GM19023 (cell line): Measurements from ENCODE around the gene GNB5.
A peak's percentile ranks its signal among the peaks of the same experiment; 100 is the strongest.

Experiments
- ATAC-seq: cut with Tn5 transposase; IDR thresholded peaks from one replicate; pipeline ENCODE4 v1.9.1; 2021; ENCODE audit warnings: mild to moderate bottlenecking, moderate library complexity; ENCODE audit not compliant: unreplicated experiment

Gene GNB5

GRCh38 chr15:52115598-52116427 lies 75.4 kb downstream of the GNB5 start:
- ATAC-seq, result no peak

DNA sequence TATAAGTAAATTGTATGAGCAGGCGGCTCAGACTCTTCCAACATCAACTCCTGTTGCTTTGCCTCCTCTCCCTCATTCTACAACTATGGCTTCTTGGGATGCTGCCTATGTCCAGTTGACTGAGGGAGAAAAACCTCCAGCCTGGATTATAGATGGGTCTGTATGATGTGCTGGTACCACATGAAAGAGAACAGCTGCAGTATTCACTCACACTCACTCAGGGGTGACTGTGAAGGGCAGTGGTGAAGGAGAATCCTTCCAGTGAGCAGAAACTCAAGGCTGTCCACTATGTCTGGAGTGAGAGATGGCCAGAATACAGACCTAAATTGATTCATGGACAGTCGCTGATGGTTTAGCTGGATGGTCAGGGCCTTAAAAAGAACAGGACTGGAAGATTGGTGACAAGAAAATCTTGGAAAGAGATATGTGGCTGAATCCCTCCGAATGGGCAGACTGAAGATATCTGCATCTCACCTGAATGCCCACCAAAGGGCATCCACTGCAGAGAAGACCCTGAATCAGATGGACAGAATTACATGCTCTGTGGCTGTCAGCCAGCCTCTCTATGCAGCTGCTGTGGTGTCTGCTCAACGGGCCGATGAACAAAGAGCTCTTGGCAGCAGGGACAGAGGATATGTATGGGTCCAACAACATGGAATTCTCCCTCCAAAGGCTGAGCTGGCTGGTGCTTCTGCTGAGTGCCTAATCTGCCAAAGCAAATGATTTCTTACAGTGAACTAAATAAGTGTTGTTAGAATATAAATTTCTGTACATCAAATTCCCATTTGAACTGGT lies 76.7 kb downstream of the GNB5 start:
- ATAC-seq, result no peak

DNA sequence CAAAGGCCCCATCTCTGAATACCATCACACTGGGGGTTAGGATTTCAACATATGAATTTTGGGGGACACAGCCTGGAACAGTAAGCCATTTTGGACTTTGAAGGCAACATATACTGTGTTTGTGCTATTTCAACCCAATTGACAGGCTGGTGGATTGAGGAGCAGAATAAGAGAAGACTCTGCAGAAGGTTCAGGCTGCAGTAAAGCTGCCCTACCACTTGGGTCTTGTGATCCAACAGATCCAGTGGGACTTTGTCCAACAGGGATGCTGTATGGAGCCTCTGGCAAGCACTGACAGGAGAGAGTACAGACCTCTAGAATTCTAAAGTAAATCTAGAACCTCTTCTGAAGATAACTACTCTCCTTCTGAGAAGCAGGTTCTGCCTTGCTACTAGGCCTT lies 77.5 kb downstream of the GNB5 start:
- ATAC-seq, result no peak

DNA sequence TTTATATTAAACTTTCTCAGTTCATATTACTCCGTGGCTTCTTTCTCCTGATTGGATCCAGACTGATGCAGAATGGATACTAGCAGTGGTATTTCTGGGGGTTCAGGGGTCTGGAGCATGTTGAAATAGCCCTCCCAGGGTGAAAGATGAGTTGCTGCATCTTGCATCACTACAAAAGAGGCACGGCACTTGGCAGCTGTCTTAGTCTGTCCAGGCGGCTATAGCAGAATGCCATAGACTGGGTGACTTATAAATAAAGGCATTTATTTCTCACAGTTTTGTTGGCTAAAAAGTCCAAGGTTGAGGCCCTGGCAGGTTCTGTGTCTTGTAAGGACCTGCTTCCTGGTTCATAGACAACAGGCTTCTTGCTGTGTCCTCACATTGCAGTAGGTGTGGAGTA lies 78.0 kb downstream of the GNB5 start:
- ATAC-seq, result no peak

DNA sequence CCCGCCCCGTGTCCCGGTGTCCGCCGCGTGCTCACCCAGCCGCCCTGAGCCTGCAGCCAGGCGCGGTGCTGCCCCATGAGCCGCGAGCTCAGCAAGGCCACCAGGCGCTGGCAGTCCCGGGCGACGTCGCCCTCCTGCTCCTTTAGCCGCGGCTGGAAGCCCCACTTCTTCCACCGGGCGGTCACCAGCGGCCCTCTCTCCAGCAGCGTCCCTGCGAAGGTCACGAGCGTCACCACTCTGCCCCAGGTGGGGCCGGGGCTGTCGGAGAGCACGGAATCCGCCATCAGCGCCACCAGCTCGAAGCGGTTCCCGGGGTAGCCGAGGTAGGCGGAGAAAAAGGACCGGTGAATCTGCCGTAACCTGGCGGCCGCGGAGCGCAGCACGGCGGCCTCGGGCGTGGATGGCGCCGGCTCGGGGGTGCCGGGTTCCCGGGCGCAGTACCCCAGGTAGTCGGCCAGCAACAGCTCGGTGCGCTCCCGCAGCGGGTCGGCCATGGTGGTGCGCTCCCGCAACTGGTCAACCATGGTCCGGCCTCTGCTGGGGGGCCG lies 78.9 kb downstream of the GNB5 start:
- no peak for ATAC-seq

- ATAC-seq, result no peak
Observed at GRCh38 chr15:52111517-52112202, 79.5 kb downstream of the GNB5 start.

GRCh38 chr15:52109559-52110451 lies 81.4 kb downstream of the GNB5 start:
- peak; percentile 49 for ATAC-seq

- ATAC-seq, result no peak
Observed at GRCh38 chr15:52107238-52107637, 84.0 kb downstream of the GNB5 start.

DNA sequence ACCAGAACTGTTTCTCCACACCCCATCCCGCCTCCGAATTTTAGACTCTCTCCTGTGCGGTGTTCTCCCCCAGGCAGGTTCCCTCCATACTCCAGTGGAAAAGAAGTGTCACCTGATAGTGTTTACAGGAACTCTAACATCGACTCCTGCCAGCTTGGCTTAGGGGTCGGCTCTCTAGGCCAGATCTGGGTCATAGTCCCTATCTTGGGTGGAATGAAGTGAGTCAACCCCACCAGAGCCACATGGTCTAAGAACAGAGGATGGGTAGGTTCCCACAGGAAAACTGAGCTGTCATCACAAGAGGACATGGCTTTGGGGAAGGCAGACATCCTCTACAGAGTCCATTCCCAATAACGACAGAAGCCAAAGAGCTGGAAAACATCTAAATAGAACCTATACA lies 84.6 kb downstream of the GNB5 start:
- ATAC-seq, result no peak

DNA sequence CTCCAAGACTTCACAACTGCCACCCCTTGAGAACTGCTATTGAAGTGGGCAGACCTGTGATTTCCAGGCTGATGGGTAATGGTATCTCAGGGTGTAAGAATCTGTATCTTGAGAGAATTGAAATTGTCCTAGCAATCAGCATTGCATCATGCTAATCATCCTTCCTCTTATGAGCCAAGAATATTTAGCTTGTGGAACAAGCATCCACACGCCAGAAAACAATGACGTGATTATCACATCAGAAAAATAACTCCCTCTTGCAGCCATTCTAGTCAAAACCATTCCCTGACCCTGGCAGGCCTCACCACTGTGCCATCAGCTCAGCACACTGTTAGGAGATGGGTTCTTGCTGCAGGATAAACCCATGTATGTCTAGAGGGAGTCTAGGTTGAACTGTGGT lies 85.3 kb downstream of the GNB5 start:
- no peak for ATAC-seq

GRCh38 chr15:52104532-52105004 lies 86.6 kb downstream of the GNB5 start:
- ATAC-seq, result peak; percentile 38

- ATAC-seq, result peak; percentile 48
Observed at GRCh38 chr15:52103217-52104207, 87.7 kb downstream of the GNB5 start.

GRCh38 chr15:52102463-52102862 lies 88.7 kb downstream of the GNB5 start:
- no peak for ATAC-seq

- no peak for ATAC-seq
Observed at GRCh38 chr15:52101542-52102323, 89.5 kb downstream of the GNB5 start.

DNA sequence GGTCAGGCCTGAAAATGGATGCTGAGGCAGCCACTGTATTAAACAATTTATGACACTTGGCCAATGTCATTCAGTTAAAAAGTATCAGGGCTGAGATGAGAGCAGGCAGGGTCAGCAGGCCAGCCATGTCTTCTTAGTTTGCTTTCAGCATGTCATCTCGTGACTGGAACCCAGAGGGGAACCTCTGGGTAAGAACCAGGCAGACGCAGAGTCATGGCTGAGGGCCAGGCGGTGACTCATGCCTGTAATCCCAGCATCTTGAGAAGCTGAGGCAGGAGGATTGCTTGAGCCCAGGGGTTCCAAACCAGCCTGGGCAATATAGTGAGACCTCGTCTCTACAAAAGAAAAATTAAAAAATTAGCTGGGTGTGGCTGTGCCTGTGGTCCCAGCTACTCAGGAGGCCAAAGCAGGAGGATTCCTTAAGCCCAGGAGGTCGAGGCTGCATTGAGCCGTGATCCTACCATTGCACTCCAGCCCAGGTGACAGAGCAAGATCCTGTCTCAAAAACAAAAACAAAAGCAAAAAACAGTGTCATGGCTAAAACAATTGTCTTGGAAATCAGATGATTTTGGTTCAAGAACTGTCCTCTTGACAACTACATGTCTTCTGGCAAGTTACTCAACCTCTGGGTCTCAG lies 90.3 kb downstream of the GNB5 start:
- ATAC-seq, result no peak

GRCh38 chr15:52099651-52100272 lies 91.4 kb downstream of the GNB5 start:
- ATAC-seq, result no peak

GRCh38 chr15:52098323-52098722 lies 92.9 kb downstream of the GNB5 start:
- no peak for ATAC-seq
